ENCODE measurements around the gene RPS6KA1. TPM values are rescaled to one million over a fixed set of nuclear protein-coding genes. Genes with fewer than 3 reads are reported as not detected.
"Not testable (repeated sequence)": the region's sequence is repeated elsewhere in the genome, so short reads cannot be mapped to it uniquely, and the experiment has no call there.

RPS6KA1 gene
- total RNA-seq, 1 experiment from 2014 or later = 11.5 TPM

DNA sequence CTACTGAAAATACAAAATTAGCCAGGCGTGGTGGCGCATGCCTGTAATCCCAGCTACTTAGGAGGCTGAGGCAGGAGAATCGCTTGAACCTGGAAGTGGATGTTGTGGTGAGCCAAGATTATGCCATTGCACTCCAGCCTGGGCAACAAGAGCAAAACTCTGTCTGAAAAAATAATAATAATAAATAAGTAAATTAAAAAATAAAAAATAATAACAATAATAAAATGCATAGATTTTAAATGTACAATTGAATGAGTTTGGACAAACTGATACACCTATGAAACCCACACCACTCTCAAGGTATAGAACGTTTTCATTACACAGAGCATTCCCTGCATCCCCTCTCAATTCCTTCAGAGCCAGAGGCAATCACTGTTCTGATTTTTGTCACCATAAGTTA is 55.0 kb downstream of the RPS6KA1 start:
- not testable (repeated sequence) for DNase-seq (ENCODE audit: extremely low read depth, low read depth)

DNA sequence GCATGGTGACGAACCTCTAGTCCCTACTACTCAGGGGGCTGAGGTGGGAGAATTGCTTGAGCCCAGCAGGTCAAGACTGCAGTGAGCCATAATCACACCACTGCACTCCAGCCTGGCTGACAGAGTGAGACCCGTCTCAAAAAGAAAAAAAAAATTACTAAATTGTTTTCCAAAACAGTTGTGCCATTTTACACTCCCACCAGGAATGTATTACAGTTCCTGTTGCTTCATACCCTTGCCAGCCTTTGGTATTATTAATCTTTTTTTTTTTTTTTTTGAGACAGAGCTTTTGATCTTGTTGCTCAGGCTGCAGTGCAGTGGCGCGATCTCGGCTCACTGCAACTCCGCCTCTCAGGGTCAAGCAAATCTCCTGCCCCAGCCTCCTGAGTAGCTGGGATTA is 55.9 kb downstream of the RPS6KA1 start:
- DNase-seq (ENCODE audit: extremely low read depth, low read depth) = no peak

DNA sequence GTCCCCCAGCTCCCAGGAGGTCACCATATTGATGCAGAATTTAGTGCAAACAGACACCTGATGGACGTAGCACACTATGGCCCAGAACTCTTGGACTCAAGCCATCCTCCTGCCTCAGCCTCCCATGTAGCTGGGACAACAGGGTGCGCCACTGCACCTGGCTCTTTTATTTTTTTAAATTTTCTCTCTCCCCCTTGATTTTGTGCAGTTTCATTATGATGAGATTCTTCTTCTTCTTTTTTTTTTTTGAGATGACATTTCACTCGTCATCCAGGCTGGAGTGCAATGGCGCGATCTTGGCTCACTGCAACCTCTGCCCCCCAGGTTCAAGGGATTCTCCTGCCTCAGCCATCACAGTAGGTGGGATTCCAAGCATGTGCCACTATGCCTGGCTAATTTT is 63.8 kb downstream of the RPS6KA1 start:
- DNase-seq (ENCODE audit: extremely low read depth, low read depth) = no peak

DNA sequence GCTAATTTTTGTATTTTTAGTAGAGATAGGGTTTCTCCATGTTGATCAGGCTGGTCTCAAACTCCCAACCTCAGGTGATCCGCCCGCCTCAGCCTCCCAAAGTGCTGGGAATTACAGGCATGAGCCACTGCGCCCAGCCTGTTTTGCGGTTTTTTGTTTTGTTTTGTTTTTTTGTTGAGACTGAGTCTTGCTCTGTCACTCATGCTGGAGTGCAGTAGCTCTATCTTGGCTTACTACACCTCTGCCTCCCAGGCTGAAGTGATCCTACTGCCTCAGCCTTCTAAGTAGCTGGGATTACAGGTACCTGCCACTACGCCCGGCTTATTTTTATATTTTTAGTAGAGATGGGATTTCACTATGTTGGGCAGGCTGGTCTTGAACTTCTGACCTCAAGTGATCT is 65.0 kb downstream of the RPS6KA1 start:
- not testable (repeated sequence) for DNase-seq (ENCODE audit: extremely low read depth, low read depth)

DNA sequence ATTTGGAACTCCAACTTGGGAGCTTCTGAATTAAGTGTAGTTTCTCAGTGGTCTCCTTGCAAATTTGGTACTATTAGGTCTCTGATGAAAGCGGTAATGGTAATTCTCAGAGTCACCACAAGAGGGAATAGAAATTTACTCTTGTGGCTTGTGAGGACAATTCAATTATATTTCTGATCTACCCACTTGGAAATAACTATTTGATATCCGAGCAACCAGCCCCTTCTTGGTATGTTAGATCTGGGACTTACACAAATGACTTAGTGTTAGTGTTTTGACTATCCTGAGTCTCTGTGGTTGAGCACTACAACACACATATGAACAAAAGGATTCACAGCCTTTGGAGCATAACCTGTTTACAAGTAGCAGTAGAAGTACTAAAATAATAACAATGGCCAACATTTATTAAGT is 68.1 kb downstream of the RPS6KA1 start:
- DNase-seq (ENCODE audit: extremely low read depth, low read depth) = peak; percentile 51

GRCh38 chr1:26598890-26599289 is 69.3 kb downstream of the RPS6KA1 start:
- DNase-seq (ENCODE audit: extremely low read depth, low read depth) = no peak

- peak; percentile 64 for DNase-seq (ENCODE audit: extremely low read depth, low read depth)
These were observed 72.9 kb downstream of the RPS6KA1 start for GRCh38 chr1:26602378-26602959.

DNA sequence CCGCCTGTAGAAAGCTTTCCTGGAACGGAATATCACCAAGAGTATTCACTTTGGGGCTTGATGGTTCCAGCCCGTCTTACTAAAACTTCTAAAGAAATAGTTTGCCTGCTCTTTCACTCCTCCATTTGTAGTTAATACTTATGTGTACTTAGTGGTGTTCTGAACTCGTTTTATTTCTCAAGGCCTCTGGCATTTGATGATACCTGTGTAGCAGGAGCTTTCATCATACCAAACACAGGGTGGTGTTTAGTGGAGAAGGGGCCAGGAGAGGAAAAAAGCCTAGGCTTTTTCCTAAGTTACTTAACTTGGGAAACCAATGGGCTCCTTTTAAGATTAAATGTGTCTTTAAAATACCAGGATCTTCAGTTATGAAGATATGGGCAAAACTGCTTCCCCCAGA is 74.3 kb downstream of the RPS6KA1 start:
- DNase-seq (ENCODE audit: extremely low read depth, low read depth) = no peak

DNA sequence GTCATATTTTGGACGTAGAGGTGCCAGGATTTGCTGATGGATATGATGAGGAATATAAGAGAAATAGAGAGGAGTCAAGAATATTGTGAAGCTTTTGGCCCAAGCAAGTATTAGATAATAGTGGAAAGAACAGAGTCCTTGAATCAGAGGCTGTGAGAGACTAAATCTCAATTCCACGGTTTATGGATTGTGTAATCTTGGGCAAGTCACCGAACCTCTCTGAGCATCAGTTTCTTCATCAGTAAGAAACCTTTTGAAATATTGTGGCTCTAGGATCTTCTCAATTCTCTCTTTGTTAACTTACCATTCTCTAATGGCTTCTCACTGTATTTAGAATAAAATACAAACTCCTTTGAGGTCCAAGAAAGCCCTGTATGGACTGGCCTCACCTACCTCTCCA is 77.6 kb downstream of the RPS6KA1 start:
- no peak for DNase-seq (ENCODE audit: extremely low read depth, low read depth)

DNA sequence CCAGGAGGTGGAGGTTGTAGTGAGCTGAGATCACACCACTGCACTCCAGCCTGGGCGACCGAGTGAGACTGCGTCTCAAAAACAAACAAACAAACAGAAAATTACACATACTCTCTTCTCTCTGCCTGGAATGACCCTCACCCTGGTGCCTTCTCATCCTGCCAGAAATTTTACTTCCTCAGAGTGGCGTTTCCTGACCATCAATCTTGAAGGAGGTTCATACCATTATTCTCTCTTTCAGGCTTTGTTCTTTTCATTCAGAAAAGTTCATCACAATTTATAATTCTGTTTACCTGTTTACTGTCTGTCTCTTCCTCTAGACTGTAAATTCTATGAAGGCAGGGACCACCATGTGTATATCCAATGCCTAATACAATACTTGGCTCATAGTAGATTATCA is 79.3 kb downstream of the RPS6KA1 start:
- DNase-seq (ENCODE audit: extremely low read depth, low read depth) = no peak

GRCh38 chr1:26610781-26611180 is 81.2 kb downstream of the RPS6KA1 start:
- DNase-seq (ENCODE audit: extremely low read depth, low read depth) = no peak

- not testable (repeated sequence) for DNase-seq (ENCODE audit: extremely low read depth, low read depth)
These were observed 83.1 kb downstream of the RPS6KA1 start for GRCh38 chr1:26612627-26613026.

- DNase-seq (ENCODE audit: extremely low read depth, low read depth) = no peak
These were observed 85.3 kb downstream of the RPS6KA1 start for GRCh38 chr1:26614655-26615411.

GRCh38 chr1:26616881-26617280 is 87.3 kb downstream of the RPS6KA1 start:
- DNase-seq (ENCODE audit: extremely low read depth, low read depth) = no peak

- no peak for DNase-seq (ENCODE audit: extremely low read depth, low read depth)
These were observed 89.0 kb downstream of the RPS6KA1 start for GRCh38 chr1:26618561-26618960.

Small RNAs within 50 kb of the gene (small RNA-seq; reads per million reads assigned to genes)
- 0 reads per million in 2 experiments for gene MIR1976
- gene RF00019 = 0 reads per million in 2 experiments
- 0.02 to 0.06 reads per million in 2 experiments for gene RNU7-29P

Other genes starting within 250 kb of the RPS6KA1 start
- gene SH3BGRL3, start 249.7 kb upstream of the RPS6KA1 start, total RNA-seq (2014; rRNA removed; shearing (Covaris generic)) = 36.5 and 42.7 TPM in 2 replicates
- gene UBXN11, start 223.1 kb upstream of the RPS6KA1 start, total RNA-seq (2014; rRNA removed; shearing (Covaris generic)) = 3.9 and 4.2 TPM in 2 replicates
- gene CD52, start 211.8 kb upstream of the RPS6KA1 start, total RNA-seq (2014; rRNA removed; shearing (Covaris generic)) = not detected in 2 replicates
- 0.20 TPM in 1 of 2 replicates, not detected in the other for gene CRYBG2, start 175.6 kb upstream of the RPS6KA1 start, total RNA-seq (2014; rRNA removed; shearing (Covaris generic))
- gene ZNF683, start 157.0 kb upstream of the RPS6KA1 start, total RNA-seq (2014; rRNA removed; shearing (Covaris generic)) = not detected in 2 replicates
- not detected in 2 replicates for gene LIN28A, start 118.9 kb upstream of the RPS6KA1 start, total RNA-seq (2014; rRNA removed; shearing (Covaris generic))
- gene DHDDS, start 97.4 kb upstream of the RPS6KA1 start, total RNA-seq (2014; rRNA removed; shearing (Covaris generic)) = 20.3 and 24.9 TPM in 2 replicates
- 301 and 331 TPM in 2 replicates for gene HMGN2, start 57.3 kb upstream of the RPS6KA1 start, total RNA-seq (2014; rRNA removed; shearing (Covaris generic))
- gene ARID1A, start 166.3 kb downstream of the RPS6KA1 start, total RNA-seq (2014; rRNA removed; shearing (Covaris generic)) = 16.5 and 17.6 TPM in 2 replicates

Measured in NCI-H460 (cell line).